ENCODE measurements around the gene JAK3.

JAK3 gene

DNA sequence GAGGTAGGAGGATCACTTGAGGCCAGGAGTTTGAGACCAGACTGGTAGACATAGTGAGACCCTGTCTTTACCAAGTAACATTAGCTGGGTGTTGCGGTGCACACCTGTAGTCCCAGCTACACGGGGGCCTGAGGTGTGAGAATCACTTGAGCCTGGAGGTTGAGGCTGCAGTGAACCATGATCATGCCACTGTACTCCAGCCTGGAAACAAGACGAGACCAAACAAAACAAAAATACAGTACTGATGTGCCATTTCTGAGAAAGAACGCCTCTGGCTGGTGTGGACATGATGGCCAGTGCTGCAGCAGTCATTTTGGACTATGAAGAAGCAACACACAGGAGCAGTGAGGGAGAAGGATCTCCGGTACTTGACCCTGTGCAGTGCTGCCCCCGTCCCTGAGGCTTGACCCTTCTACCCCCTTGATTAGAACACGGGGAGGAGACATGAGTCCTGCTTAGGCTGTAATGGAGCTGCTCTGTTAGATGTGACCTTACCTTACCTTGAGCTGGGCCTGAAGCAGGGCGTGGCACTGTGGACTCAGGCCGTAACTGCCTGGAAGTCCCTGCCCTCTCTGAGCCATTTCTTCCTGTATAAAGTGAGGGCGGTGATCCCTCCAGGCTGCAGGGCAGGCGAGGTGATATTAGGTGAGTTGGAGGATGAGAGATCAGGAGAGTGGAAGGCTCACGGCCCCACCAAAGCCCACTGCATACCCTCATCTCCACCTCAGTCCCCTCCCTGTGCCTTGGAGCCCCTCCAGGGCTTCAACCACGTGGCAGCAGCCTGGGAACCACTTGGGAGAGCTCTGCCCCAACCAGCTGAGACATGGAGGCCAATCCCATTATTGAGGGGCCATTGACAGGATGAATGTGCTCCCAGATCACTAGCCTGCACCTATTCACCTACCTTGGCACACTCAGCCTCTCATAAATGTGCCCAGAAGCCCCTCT lies 17.9 kb upstream of the JAK3 start:
- H4K91ac ChIP-seq (ENCODE audit: low read depth, low read length, poor library complexity), result peak overlapping the region; percentile 25
- WGBS, 2 donors (ENCODE audit: extremely low coverage in 2 of 2, insufficient read length in 2 of 2, insufficient replicate concordance in 1 of 2), result no CpG with 5 or more reads among the region's 13 CpGs
- peak overlapping the region; percentile 81 for H3K23ac ChIP-seq (ENCODE audit: low read depth, low read length, poor library complexity)

DNA sequence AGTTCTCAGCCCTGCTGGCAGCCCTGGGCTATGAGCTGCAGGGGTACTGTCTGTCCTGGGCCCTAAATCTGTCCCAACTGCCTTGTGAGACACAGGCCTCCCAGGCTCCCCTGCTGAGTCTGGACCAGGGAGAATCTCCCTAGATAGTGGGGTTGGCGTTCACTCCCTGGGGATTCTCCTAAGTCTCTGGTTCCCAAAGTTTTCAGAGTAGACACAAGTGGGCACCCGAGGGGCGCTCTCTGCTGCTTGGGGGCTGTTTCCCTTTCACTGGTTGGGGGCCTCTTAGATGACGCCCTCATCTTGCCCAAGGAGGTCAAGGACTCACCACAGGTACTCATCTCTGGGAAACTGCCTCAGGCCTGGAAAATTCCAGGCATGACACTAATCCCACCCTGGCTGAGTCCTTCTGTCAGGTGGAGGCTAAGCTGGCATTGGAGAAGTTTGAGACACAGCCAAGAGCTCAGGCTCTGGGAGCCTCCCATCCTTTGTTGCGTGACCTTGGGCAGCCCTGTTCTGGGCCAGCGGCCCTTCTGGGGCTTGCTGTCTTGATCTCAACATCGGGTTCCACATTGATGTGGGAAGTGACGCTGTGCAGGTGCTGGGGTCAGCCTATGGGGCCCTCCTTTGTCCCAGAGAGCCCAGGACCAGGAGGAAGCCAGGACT lies 15.9 kb upstream of the JAK3 start:
- Histone ChIP-seq H4K8ac (ENCODE audit: low read depth, low read length) (no peak overlapping the region), H3K9ac (ENCODE audit: low read depth, low read length, poor library complexity) (no peak overlapping the region), H2BK120ac (ENCODE audit: low read depth, low read length) (no peak overlapping the region), H4K91ac (ENCODE audit: low read depth, low read length, poor library complexity) (no peak overlapping the region), H3K27me3 (ENCODE audit: control insufficient read depth in 3 of 3, insufficient read depth in 3 of 3, low read depth in 1 of 3, low read length in 3 of 3) (peaks cover 0 to 3% (median 0%) of the 10 kb centered on the region in 3 experiments), H2BK5ac (ENCODE audit: low read length) (no peak overlapping the region), H3K27ac (replicated peaks; ENCODE audit: low read length) (no peak overlapping the region), H3K23ac (ENCODE audit: low read depth, low read length, poor library complexity) (no peak overlapping the region), H3K4ac (ENCODE audit: low read length) (no peak overlapping the region), H2BK12ac (ENCODE audit: low read length) (no peak overlapping the region), H3K79me1 (ENCODE audit: low read depth, low read length) (peaks cover 18% of the 10 kb centered on the region), H3K4me3 (ENCODE audit: low read length in 2 of 2) (no peak overlapping the region), H2AFZ (ENCODE audit: low read length) (no peak overlapping the region), H3K4me1 (ENCODE audit: control insufficient read depth in 2 of 2, insufficient read depth in 1 of 2, low read depth in 1 of 2, low read length in 2 of 2) (peaks cover 13% of the 10 kb centered on the region in 2 donors), H3K9me3 (replicated peaks in 1 of 2; ENCODE audit: control insufficient read depth in 2 of 2, insufficient read depth in 1 of 2, low read depth in 1 of 2, low read length in 2 of 2) (peaks cover 0 to 2% of the 10 kb centered on the region in 2 donors), H3K14ac (ENCODE audit: low read length) (no peak overlapping the region), H3K18ac (ENCODE audit: low read length) (no peak overlapping the region), H2BK15ac (ENCODE audit: low read length) (no peak overlapping the region), H2AK5ac (ENCODE audit: low read depth, low read length) (no peak overlapping the region), H3K4me2 (ENCODE audit: insufficient read depth, low read length, poor library complexity, severe bottlenecking) (no peak overlapping the region), H3K36me3 (replicated peaks in 1 of 2; ENCODE audit: control insufficient read depth in 2 of 2, insufficient read depth in 2 of 2, low read length in 2 of 2) (peaks cover 43 to 59% of the 10 kb centered on the region in 2 donors)
- WGBS, 2 donors (ENCODE audit: extremely low coverage in 2 of 2, insufficient read length in 2 of 2, insufficient replicate concordance in 1 of 2), result no CpG with 5 or more reads among the region's 8 CpGs
- DNase-seq (ENCODE audit: low spot score), result no peak

More for the DNA sequence above, 17.9 kb upstream of the JAK3 start:
- peaks cover 0 to 15% (median 6%) of the 10 kb centered on the region in 3 experiments for H3K27me3 ChIP-seq (ENCODE audit: control insufficient read depth in 3 of 3, insufficient read depth in 3 of 3, low read depth in 1 of 3, low read length in 3 of 3)
- no peak overlapping the region for H2AK5ac ChIP-seq (ENCODE audit: low read depth, low read length)
- H3K4me1 ChIP-seq (ENCODE audit: control insufficient read depth in 2 of 2, insufficient read depth in 1 of 2, low read depth in 1 of 2, low read length in 2 of 2), result peaks cover 9 to 10% of the 10 kb centered on the region in 2 donors
- no peak overlapping the region for H3K4ac ChIP-seq (ENCODE audit: low read length)
- no peak overlapping the region for H2AFZ ChIP-seq (ENCODE audit: low read length)
- peaks cover 42 to 56% of the 10 kb centered on the region in 2 donors for H3K36me3 ChIP-seq (replicated peaks in 1 of 2; ENCODE audit: control insufficient read depth in 2 of 2, insufficient read depth in 2 of 2, low read length in 2 of 2)
- no peak overlapping the region for H2BK5ac ChIP-seq (ENCODE audit: low read length)
- H3K4me2 ChIP-seq (ENCODE audit: insufficient read depth, low read length, poor library complexity, severe bottlenecking), result no peak overlapping the region
- peak overlapping the region; percentile 68 for H3K9ac ChIP-seq (ENCODE audit: low read depth, low read length, poor library complexity)
- no peak overlapping the region for H2BK120ac ChIP-seq (ENCODE audit: low read depth, low read length)
- H2BK15ac ChIP-seq (ENCODE audit: low read length), result no peak overlapping the region
- no peak overlapping the region for H4K8ac ChIP-seq (ENCODE audit: low read depth, low read length)
- peak overlapping the region; percentile 38 for H3K18ac ChIP-seq (ENCODE audit: low read length)
- H3K14ac ChIP-seq (ENCODE audit: low read length), result peak overlapping the region; percentile 38
- H3K79me1 ChIP-seq (ENCODE audit: low read depth, low read length), result peaks cover 14% of the 10 kb centered on the region
- no peak overlapping the region for H3K27ac ChIP-seq (replicated peaks; ENCODE audit: low read length)
- H2BK12ac ChIP-seq (ENCODE audit: low read length), result no peak overlapping the region
- H3K4me3 ChIP-seq (ENCODE audit: low read length in 2 of 2), result no peak overlapping the region
- no peak for DNase-seq (ENCODE audit: low spot score)
- peaks cover 0 to 2% of the 10 kb centered on the region in 2 donors for H3K9me3 ChIP-seq (replicated peaks in 1 of 2; ENCODE audit: control insufficient read depth in 2 of 2, insufficient read depth in 1 of 2, low read depth in 1 of 2, low read length in 2 of 2)

DNA sequence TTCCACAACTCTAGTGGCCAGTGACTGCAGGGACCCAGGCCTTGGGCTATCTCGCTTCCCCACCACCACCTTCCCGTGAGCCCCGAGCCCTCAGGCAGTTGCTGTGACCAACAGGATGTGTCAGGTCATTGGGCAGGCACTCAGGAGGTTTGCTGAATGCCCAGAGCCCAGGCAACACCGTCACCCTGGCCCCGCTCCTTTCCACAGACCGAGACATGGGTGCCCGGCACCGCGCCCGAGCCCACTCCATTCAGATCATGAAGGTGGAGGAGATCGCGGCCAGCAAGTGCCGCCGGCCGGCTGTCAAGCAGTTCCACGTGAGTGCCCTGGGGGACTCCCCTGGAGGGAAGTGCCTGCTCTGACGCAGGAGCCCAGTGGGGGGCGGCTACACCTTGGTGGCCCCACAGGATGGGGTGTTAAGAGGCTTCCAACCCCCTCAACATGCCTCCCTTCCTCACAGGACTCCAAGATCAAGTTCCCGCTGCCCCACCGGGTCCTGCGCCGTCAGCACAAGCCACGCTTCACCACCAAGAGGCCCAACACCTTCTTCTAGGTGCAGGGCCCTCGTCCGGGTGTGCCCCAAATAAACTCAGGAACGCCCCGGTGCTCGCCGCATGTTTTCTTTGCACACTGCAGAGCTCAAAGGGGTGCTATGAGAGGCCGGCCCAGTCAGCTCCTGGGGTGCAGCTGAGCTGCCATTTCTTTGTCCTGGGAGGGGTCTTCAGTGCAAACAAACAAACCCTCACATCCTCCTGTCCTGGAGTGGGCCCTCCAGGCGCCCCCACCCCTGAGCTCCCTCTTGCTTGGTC lies 15.1 kb upstream of the JAK3 start:
- Histone ChIP-seq H3K79me1 (ENCODE audit: low read depth, low read length) (peaks cover 18% of the 10 kb centered on the region), H2AK5ac (ENCODE audit: low read depth, low read length) (no peak overlapping the region), H3K27ac (replicated peaks; ENCODE audit: low read length) (no peak overlapping the region), H3K18ac (ENCODE audit: low read length) (no peak overlapping the region), H4K8ac (ENCODE audit: low read depth, low read length) (peak overlapping the region; percentile 3), H3K4me1 (ENCODE audit: control insufficient read depth in 2 of 2, insufficient read depth in 1 of 2, low read depth in 1 of 2, low read length in 2 of 2) (peaks cover 13% of the 10 kb centered on the region in 2 donors), H3K14ac (ENCODE audit: low read length) (no peak overlapping the region), H2BK12ac (ENCODE audit: low read length) (no peak overlapping the region), H3K27me3 (ENCODE audit: control insufficient read depth in 3 of 3, insufficient read depth in 3 of 3, low read depth in 1 of 3, low read length in 3 of 3) (no peaks in the 10 kb centered on the region), H3K4ac (ENCODE audit: low read length) (no peak overlapping the region), H3K4me2 (ENCODE audit: insufficient read depth, low read length, poor library complexity, severe bottlenecking) (no peak overlapping the region), H3K36me3 (replicated peaks in 1 of 2; ENCODE audit: control insufficient read depth in 2 of 2, insufficient read depth in 2 of 2, low read length in 2 of 2) (peaks cover 43 to 59% of the 10 kb centered on the region in 2 donors), H2AFZ (ENCODE audit: low read length) (no peak overlapping the region), H2BK15ac (ENCODE audit: low read length) (no peak overlapping the region), H3K23ac (ENCODE audit: low read depth, low read length, poor library complexity) (no peak overlapping the region), H3K9me3 (replicated peaks in 1 of 2; ENCODE audit: control insufficient read depth in 2 of 2, insufficient read depth in 1 of 2, low read depth in 1 of 2, low read length in 2 of 2) (peaks cover 0 to 2% of the 10 kb centered on the region in 2 donors), H4K91ac (ENCODE audit: low read depth, low read length, poor library complexity) (no peak overlapping the region), H2BK120ac (ENCODE audit: low read depth, low read length) (no peak overlapping the region), H3K9ac (ENCODE audit: low read depth, low read length, poor library complexity) (no peak overlapping the region), H3K4me3 (ENCODE audit: low read length in 2 of 2) (no peak overlapping the region), H2BK5ac (ENCODE audit: low read length) (no peak overlapping the region)
- DNase-seq (ENCODE audit: low spot score), result no peak
- no CpG with 5 or more reads among the region's 31 CpGs for WGBS, 2 donors (ENCODE audit: extremely low coverage in 2 of 2, insufficient read length in 2 of 2, insufficient replicate concordance in 1 of 2)
